WTC11 (cell line): ENCODE measurements around the gene HSPA12A. TPM values are rescaled to one million over a fixed set of nuclear protein-coding genes. Genes with fewer than 3 reads are reported as not detected.

Experiments used
- ATAC-seq: fragments of 200-7000 bp; cut with Tn5 transposase; 2 replicates; pipeline ENCODE4 v1.10.0; 2021; ENCODE audit warnings: mild to moderate bottlenecking, moderate library complexity
- CTCF ChIA-PET: fragments of 300-600 bp; sonication (Branson Sonifier 250); formaldehyde crosslinking; loops from one replicate; lab custom pipeline; 2021; ENCODE audit warnings: antibody characterized with exemption; lab: Charles Lee
- POLR2A ChIA-PET: fragments of 350-600 bp; sonication (Branson Sonifier 250); formaldehyde crosslinking; loops from one replicate; lab custom pipeline; 2021; ENCODE audit warnings: antibody characterized with exemption; lab: Charles Lee
- DNase-seq: peaks from one replicate; pipeline ENCODE4 v3.0.0; 2021; ENCODE audit warnings: low spot score
- H3K27ac Mint-ChIP-seq: 2 replicates; pipeline ENCODE4 v1.8.0; 2021; ENCODE audit warnings: mixed read lengths
- H3K27me3 Mint-ChIP-seq: 2 replicates; pipeline ENCODE4 v1.8.0; 2021; ENCODE audit warnings: low read depth, mild to moderate bottlenecking, moderate library complexity, mixed read lengths
- H3K36me3 Mint-ChIP-seq: 2 replicates; pipeline ENCODE4 v1.8.0; 2021; ENCODE audit warnings: mixed read lengths
- H3K4me1 Mint-ChIP-seq: 2 replicates; pipeline ENCODE4 v1.8.0; 2022; ENCODE audit warnings: mixed read lengths
- H3K4me3 Mint-ChIP-seq: 2 replicates; pipeline ENCODE4 v1.8.0; 2021; ENCODE audit warnings: mild to moderate bottlenecking, moderate library complexity, mixed read lengths
- H3K9me3 Mint-ChIP-seq: 2 replicates; pipeline ENCODE4 v1.8.0; 2021; ENCODE audit warnings: mixed read lengths
- ATF2 ChIP-seq: sonication (generic); formaldehyde crosslinking; IDR thresholded peaks from 2 replicates; pipeline ENCODE4 v1.8.1; 2022; ENCODE audit warnings: low read depth, missing genetic modification reagents, borderline replicate concordance
- CDX4 ChIP-seq: fragments of 250-450 bp; sonication (Bioruptor Pico); IDR thresholded peaks from 2 replicates; pipeline ENCODE4 v1.9.0; 2021; ENCODE audit warnings: moderate library complexity, mild to moderate bottlenecking, inconsistent platforms, borderline replicate concordance
- ELF4 ChIP-seq: sonication (generic); formaldehyde crosslinking; IDR thresholded peaks from 2 replicates; pipeline ENCODE4 v1.8.1; 2022; ENCODE audit warnings: low read depth, mild to moderate bottlenecking, moderate library complexity, missing genetic modification reagents
- FOXJ3 ChIP-seq: sonication (generic); formaldehyde crosslinking; IDR thresholded peaks from 2 replicates; pipeline ENCODE4 v1.9.0; 2021; ENCODE audit warnings: missing genetic modification reagents, mild to moderate bottlenecking, borderline replicate concordance
- GRHL2 ChIP-seq: fragments of 250-450 bp; sonication (Bioruptor Pico); IDR thresholded peaks from 2 replicates; pipeline ENCODE4 v1.8.0; 2022; ENCODE audit warnings: mild to moderate bottlenecking, moderate library complexity; ENCODE audit not compliant: insufficient replicate concordance, severe bottlenecking
- NFYB ChIP-seq: sonication (generic); formaldehyde crosslinking; conservative IDR thresholded peaks from 2 replicates; pipeline ENCODE4 v1.8.0; 2022; ENCODE audit warnings: low read depth, missing genetic modification reagents
- PREB ChIP-seq: sonication (generic); formaldehyde crosslinking; IDR thresholded peaks from 2 replicates; pipeline ENCODE4 v1.8.1; 2022; ENCODE audit warnings: mild to moderate bottlenecking, missing genetic modification reagents, moderate library complexity, borderline replicate concordance
- RELA ChIP-seq: sonication (generic); formaldehyde crosslinking; IDR thresholded peaks from 2 replicates; pipeline ENCODE4 v1.8.1; 2022; ENCODE audit warnings: missing genetic modification reagents, mild to moderate bottlenecking, borderline replicate concordance
- USF2 ChIP-seq: sonication (generic); formaldehyde crosslinking; IDR thresholded peaks from 2 replicates; pipeline ENCODE4 v1.8.1; 2023; ENCODE audit warnings: mild to moderate bottlenecking, missing genetic modification reagents, moderate library complexity
- ZNF138 ChIP-seq: sonication (generic); formaldehyde crosslinking; conservative IDR thresholded peaks from 2 replicates; pipeline ENCODE4 v1.8.1; 2022; ENCODE audit warnings: mild to moderate bottlenecking, moderate library complexity, missing genetic modification reagents
- ZNF317 ChIP-seq: sonication (generic); formaldehyde crosslinking; IDR thresholded peaks from 2 replicates; pipeline ENCODE4 v1.8.1; 2023; ENCODE audit warnings: low read depth, mild to moderate bottlenecking, moderate library complexity, missing genetic modification reagents, borderline replicate concordance
- ZNF423 ChIP-seq: fragments of 250-450 bp; sonication (Bioruptor Pico); IDR thresholded peaks from 2 replicates; pipeline ENCODE4 v2.1.2; 2022; ENCODE audit warnings: mild to moderate bottlenecking, moderate library complexity
- ZNF425 ChIP-seq: fragments of 250-450 bp; sonication (Bioruptor Pico); conservative IDR thresholded peaks from 2 replicates; pipeline ENCODE4 v1.9.0; 2021; ENCODE audit warnings: mild to moderate bottlenecking
- ZSCAN18 ChIP-seq: fragments of 250-450 bp; sonication (Bioruptor Pico); IDR thresholded peaks from 2 replicates; pipeline ENCODE4 v2.1.2; 2022; ENCODE audit warnings: mild to moderate bottlenecking, moderate library complexity
- total RNA-seq: library from RNA; stranded (reverse); gene quantifications from 3 replicates; pipeline ENCODE4 v1.2.3, GENCODE V29; 2021

HSPA12A gene
- total RNA-seq, 1 experiment from 2014 or later: 7.2 TPM

- no peak for TF ChIP-seq ZSCAN18
Observed at GRCh38 chr10:116653885-116654284, 88.5 kb downstream of the HSPA12A start (continued).

- POLR2A ChIA-PET: no interaction called here
- CTCF ChIA-PET: interaction anchor here (1.4 kb wide), 1 partner anchor 140 kb away, joined by 3 read pairs; no protein-coding TSS in a partner anchor
- H3K4me3 Mint-ChIP-seq: no peak overlapping the region
- TF ChIP-seq ZNF138 (CRISPR knock-in tag) (no peak), ZNF317 (CRISPR knock-in tag) (no peak), PREB (CRISPR knock-in tag) (no peak), CDX4 (no peak), RELA (CRISPR knock-in tag) (no peak), USF2 (CRISPR knock-in tag) (no peak)
- ATAC-seq: no peak
- H3K9me3 Mint-ChIP-seq: peaks cover 18% of the 10 kb centered on the region
- no peaks in the 10 kb centered on the region for H3K4me1 Mint-ChIP-seq
- no peaks in the 10 kb centered on the region for H3K36me3 Mint-ChIP-seq
- no peak overlapping the region for H3K27ac Mint-ChIP-seq
- no peak for DNase-seq
- H3K27me3 Mint-ChIP-seq: no peaks in the 10 kb centered on the region; the same call in 1 of the 2 replicates
Observed at GRCh38 chr10:116648903-116649302, 93.5 kb downstream of the HSPA12A start.

GRCh38 chr10:116646502-116646901 is 95.9 kb downstream of the HSPA12A start:
- Mint-ChIP-seq H3K4me3 (no peak overlapping the region), H3K27ac (no peak overlapping the region), H3K4me1 (no peaks in the 10 kb centered on the region), H3K9me3 (peaks cover 18% of the 10 kb centered on the region), H3K36me3 (no peaks in the 10 kb centered on the region), H3K27me3 (no peaks in the 10 kb centered on the region)
- TF ChIP-seq NFYB (CRISPR knock-in tag): no peak
- no peak for TF ChIP-seq ATF2 (CRISPR knock-in tag)
- TF ChIP-seq ZNF425 (CRISPR knock-in tag): no peak
- TF ChIP-seq ELF4: no peak
- CTCF ChIA-PET: interaction anchor here (0.7 to 1.2 kb wide), 3 partner anchors 9 to 529 kb away, joined by 3 read pairs; no protein-coding TSS in a partner anchor
- POLR2A ChIA-PET: no interaction called here
- ATAC-seq: no peak
- DNase-seq: no peak

- DNase-seq (no peak), ATAC-seq (no peak)
- no peaks in the 10 kb centered on the region for H3K36me3 Mint-ChIP-seq
- peaks cover 9% of the 10 kb centered on the region for H3K9me3 Mint-ChIP-seq
- H3K4me1 Mint-ChIP-seq: no peaks in the 10 kb centered on the region
- POLR2A ChIA-PET: no interaction called here
- H3K27ac Mint-ChIP-seq: no peak overlapping the region
- CTCF ChIA-PET: no interaction called here
- TF ChIP-seq FOXJ3 (CRISPR knock-in tag) (no peak), ZNF423 (CRISPR knock-in tag) (no peak), GRHL2 (no peak)
- TF ChIP-seq, all 79 proteins: peak for 0
- H3K27me3 Mint-ChIP-seq: no peaks in the 10 kb centered on the region; the same call in 1 of the 2 replicates
- H3K4me3 Mint-ChIP-seq: no peak overlapping the region
Observed at GRCh38 chr10:116637830-116638229, 104.5 kb downstream of the HSPA12A start.
